GM04503 (cell line): Measurements from ENCODE around the gene XAB2.

ENCODE experiments used
- DNase-seq: peaks from one replicate; pipeline ENCODE4 v3.0.0-alpha.2; 2012; ENCODE audit warnings: low read depth

XAB2 gene

GRCh38 chr19:7632340-7633203 lies 3.2 kb upstream of the XAB2 start:
- no peak for DNase-seq

DNA sequence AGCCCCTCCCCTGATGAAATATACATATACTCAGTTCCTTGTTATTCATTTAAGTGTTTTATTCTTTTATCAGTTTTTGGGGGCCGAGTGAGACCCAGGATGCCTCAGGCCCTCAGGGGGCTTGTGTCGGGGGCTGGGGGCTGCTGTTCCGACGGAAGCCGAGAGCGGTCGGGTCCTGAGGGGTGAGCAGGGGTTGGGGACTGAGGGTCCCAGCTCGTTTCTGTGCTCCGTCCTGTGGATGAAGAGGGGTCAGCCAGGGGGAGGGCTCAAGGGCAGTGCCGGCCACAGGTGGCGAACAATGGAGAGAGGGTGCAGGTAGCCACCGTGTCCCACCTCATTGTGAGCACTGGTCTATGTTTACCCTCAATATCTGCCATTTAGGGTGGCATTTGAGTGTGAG lies 2.2 kb upstream of the XAB2 start:
- no peak for DNase-seq

GRCh38 chr19:7628589-7629311 lies 595 bp downstream of the XAB2 start:
- no peak for DNase-seq

GRCh38 chr19:7627166-7627565 lies 2.2 kb downstream of the XAB2 start:
- no peak for DNase-seq

DNA sequence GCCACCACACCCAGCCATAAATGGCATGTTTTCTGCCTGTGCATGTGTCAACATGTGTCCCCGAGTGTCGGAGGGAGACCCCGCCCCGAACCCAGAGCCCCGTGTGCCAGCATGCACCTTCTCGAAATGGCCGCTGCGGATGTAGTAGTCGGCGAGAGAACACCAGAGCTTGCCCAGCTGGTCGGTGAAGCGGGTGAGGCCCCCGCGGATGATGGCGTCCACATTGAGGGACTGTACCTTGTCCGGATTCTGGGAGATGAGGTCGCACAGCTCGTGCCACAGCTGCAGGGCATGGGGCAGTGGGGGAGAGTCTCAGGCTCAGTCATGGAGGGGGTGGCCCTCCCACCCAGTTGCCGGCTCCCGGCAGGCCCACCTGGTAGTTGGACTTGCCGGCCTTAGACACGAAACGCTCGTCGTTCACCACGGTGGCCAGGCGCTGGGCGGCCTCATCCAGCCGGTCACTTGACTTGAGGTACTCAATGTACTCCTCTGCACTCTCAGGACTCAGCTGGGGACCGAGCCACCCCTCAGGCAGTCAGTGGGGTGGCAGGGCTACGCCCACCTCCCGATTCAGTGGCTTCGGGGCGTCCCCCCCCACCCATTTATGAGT lies 3.5 kb downstream of the XAB2 start:
- DNase-seq: no peak

DNA sequence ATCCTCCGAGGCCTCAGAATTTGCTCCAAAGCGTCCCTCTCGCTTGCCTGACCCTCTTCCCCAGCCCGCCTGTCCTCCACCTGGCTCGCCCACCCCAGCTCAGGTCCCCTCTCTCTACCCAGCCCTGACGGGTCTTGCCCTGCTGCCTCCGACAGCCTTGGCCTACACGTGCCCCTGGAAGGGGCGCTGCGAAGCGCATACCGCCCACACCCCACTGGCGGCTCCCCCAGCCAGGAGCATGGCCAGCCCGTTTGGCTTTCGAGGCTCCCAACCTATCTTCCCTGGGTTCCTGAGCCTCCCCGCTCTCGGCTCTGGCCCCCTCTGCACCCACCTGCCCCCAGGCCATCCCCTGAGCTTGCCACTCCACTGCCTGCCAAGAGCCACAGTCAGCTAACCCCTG lies 4.5 kb downstream of the XAB2 start:
- no peak for DNase-seq

- DNase-seq: no peak
Measured at GRCh38 chr19:7623725-7624603, 5.4 kb downstream of the XAB2 start.

DNA sequence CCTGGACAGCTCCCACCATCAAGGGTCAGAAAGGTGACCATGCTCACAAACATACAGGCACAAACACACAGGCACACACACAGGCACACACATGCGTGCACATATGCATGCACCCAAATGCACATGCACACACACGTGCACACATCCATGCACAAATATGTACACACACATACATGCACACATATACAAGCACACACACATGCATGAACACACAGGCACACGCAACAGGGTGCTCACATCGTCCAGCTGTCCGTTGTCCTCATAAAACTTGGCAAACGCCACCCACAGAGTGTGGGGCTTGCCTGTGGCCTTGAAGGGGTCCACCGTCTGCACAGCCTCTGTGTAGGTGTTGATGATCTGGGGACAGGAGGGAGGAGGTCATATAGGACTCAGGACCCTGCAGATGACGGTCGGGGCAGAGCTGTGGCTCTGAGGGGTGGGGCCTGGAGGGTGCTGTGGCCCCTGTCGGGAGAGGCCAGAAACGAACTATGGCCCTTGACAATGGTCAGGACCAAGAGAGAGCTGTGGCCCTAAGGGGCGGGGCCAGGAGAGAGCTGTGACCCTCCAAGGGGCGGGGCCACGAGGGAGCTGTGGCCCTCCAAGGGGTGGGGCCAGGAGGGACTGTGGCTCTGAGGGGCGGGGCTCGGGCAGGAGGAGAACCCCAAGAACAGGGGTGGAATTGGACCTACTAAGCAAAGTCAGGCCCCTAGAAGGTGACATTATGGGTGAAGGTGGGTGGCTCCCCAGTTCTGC lies 6.2 kb downstream of the XAB2 start:
- DNase-seq: no peak

- DNase-seq: no peak
Measured at GRCh38 chr19:7620442-7621412, 8.6 kb downstream of the XAB2 start.

DNA sequence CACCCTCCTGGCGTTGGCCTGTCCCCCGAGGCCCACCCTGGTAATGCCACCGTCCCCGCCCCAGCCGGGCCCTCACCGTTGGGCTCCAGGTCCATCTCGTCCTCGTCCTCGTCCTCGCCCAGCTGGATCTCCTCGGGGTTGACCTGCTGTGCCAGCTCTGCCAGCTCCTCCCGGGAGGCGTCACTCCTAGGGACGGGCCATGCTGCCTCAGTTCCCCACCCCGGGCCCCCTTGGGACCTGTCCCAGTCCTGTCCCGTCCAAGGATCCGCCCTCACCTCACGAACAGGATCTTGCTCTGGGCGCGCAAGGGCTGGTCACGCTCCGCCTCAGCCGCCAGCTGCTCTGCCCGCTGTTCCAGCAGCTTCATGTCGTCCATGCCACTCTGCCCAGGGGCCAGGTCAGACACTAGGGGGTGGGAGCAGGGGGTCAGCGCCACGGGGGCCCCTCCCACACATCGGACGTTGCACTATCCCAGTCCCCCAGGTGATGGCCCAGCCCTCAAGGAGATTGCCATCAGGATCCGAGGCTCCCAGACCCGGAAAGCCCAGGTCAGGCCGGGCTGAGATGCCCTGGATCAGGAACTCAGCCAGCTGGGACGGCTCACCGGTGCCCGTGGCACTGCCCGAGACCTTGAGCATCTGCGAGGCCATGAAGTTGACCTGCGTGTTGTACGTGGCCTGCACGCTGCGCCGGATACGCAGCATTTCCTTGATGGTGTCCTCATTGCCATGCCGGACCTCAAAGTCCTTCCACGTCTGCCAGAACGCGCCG lies 9.5 kb downstream of the XAB2 start:
- DNase-seq: no peak

DNA sequence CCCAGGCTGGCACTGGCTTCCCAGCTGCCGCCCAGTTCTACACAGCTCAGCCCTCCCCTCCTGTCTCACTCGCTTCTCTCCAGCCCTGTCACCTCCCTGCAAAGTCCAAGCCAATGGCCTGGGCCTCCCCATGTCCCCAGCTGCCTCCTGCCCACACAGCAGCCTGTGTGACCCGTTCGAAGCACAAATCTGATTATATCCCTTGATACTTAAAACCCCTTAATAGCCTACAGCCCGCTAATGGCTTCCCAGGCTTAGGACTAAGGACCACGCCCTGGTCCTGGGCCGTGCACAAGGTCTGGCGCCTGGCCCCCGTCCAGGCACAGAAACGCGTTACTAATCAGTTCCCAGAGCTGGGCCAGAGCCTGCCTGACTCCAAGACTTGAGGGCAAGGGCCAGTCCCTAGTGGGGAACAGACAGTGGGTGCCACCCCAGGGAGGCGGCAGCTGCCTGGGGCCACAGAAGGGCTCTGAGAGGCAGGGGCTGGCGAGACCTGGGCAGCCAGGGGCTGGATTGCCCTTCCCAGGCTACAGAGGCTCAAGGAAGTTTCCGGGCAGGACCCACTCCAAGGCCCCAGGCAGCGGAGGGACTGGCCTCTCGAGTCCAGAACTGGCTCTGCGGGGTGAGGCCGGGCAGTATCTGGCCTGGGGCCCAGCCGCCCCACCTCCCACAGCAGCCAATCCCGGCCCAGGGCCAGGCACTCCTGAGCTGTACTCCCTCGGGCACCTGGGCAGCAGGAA lies 10.4 kb downstream of the XAB2 start:
- no peak for DNase-seq

DNA sequence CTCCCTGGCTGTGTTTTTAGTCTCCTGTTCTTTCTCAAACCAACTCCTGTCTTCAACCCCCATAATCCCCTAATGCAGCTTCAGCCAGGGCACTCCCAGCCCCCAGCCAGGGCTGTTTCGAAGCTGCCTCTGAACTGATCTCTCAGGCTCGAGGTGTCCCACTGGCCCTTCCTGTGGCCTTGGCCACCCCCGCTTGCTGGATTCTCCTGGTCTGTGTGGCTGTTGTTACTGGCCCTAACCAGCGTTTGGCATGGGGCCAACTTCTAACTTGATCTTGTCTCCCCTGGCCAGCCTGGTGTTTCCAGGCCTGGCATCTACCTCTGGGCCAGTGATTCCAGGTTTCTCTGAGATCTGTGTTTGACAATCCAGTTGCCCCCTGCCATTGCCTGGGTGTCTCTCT lies 11.0 kb downstream of the XAB2 start:
- DNase-seq: no peak

DNA sequence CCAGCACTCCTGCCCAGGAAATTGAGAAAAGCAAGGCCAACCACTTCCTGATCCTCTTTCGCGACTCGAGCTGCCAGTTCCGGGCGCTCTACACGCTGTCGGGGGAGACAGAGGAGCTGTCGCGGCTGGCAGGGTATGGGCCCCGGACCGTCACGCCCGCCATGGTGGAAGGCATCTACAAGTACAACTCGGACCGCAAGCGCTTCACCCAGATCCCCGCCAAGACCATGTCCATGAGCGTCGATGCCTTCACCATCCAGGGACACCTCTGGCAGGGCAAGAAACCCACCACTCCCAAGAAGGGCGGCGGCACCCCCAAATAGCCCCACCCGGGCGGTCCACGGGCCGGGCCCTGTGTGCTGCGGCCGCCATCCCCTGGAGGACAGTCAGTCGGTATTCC lies 11.6 kb downstream of the XAB2 start:
- DNase-seq: no peak

DNA sequence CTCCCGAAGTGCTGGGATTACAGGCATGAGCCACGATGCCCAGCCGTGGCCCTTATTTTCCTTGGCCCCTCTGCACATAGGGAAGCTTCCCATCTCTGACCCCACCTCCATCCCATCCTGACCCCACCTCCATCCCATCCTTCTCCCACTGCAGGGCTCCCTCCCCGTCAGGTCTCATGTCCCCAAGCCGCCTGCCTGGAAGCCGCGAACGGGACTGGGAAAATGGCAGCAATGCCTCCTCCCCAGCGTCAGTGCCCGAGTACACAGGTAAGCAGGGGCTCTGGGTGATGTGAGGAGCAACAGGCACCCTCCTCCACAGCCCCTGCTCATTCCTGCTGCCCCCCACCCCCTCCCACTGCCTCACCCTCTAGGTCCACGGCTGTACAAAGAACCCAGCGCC lies 12.2 kb downstream of the XAB2 start:
- DNase-seq: no peak

DNA sequence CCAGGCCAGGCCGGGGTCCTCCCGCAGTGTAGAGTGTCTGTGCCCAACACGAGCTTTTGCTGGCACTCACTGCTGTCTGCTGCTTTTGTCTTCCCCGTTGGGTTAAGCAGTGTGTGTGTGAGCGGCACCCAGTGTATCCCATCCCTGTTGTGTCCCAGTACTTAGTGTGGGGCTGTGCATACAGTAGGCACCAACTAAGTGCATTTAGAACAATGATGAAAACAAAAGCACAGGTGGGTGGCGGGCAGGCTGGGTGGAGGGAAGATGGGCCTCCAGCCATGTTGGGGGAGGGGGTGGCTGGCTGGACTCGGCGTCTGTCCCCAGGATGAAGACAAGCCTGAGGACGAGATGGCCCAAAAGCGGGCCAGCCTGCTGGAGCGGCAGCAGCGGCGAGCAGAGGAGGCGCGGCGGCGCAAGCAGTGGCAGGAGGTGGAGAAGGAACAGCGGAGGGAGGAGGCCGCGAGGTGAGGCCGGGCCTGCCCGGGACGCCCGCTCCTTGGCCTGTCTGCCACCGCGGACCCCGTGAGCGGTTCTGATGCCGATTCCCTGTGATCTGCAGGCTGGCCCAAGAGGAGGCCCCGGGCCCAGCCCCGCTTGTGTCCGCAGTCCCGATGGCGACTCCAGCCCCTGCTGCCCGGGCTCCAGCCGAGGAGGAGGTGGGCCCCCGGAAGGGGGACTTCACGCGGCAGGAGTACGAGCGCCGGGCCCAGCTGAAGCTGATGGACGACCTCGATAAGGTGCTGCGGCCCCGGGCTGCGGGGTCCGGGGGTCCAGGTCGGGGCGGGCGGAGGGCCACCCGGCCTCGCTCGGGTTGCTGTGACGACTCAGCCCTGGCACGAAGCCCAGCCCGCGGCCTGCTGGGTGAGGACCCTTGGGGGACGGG lies 14.2 kb downstream of the XAB2 start:
- no peak for DNase-seq

GRCh38 chr19:7612282-7613274 lies 16.8 kb downstream of the XAB2 start:
- no peak for DNase-seq
